ENCODE data around the gene KRT72.
"Not testable (repeated sequence)": the region's sequence is repeated elsewhere in the genome, so short reads cannot be mapped to it uniquely, and the experiment has no call there.

KRT72 gene

DNA sequence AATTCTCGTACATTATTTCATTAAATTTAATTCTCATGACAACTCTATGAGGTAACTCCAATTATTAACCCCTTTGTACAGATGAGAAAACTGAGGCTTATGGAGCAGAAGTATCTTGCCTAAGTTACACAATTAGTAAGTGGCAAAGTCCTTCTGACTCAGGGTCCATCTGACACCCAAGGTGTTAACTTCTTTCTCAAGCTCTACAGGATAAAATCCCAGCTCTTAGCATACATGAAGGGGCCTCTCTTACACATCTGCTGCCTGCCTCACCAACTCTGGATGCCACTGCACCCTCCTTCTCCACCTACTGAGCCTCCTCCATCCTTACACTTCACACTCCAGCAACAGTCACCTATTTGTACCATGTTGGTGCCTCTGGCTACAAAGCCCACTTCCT lies 4.3 kb upstream of the KRT72 start:
- DNase-seq: no peak

DNA sequence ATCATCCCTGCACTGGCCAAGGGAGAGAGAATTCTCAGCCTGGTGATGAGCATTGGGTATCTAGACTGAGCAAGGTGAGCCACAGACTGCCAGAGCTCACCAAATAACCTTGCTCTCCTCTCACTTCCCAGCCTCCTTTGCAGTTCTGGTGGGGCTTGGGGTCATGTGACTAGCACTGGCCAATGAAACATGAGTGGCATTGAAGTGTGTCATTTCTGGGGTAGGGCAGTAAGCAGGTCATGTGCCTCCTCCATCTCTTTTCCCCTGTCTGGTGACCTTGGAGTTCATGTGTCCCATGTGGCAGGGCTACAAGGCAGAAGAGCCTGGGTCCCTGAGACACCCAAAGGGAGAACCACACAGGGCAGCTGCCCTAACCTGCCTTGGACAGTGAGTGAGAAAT lies 3.6 kb upstream of the KRT72 start:
- no peak for DNase-seq

DNA sequence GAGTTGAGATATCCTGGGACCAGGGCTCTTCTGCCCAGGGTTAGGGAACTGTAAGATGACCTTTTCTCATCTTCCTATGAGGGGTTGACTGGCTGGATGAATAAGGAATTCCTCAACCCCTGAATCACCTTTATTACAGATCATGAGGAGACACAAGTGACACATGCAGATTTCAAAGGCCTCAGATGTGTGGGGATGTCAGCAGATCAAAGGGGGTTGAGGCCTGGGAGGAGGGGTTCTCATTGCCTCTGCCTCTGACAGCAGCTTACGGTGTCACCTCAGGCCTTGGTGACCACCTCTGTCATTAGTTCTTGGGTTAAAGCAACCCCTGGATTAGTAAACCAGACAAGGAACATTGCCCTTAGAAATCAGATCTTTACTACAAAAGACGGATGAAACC lies 2.1 kb upstream of the KRT72 start:
- DNase-seq: no peak

DNA sequence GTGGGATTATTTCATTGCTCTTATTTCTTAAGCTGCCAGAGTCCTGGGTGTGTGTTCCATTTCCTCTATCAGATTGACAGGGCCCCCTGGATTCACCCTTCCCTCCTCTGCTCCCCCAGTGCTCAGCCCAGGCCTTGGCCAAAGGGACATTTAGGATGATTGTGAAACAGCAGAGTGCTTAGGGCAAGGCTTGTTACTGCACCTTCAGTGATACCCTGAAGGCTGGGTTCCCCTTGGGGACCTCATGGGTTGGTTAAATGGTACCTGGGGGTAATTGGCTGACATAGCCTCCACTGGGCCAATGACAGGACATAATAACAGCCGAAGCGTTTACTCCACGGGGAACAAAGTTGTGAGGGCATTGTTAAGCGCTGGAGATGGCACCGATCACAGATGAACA lies 1.3 kb upstream of the KRT72 start:
- no peak for DNase-seq

DNA sequence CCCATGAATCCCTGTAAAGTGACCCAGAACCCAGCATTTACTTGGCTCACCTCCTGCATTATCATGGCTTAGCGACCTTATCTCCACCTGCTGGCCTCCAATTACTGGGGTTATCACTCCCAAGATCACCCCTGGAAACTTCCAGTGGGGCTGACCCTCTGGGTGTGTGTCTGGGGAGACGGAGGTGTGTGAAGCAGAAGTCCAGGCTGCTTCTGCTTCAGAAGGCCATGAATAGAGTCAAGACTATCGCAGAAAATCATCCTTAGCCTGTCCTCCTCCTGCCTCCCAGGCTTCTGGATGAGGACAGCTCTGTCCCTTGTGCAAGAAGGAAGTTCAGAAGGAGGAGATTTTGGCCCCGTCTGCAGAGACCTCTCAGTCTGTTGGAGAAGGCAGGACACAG lies 408 bp upstream of the KRT72 start:
- DNase-seq: no peak

DNA sequence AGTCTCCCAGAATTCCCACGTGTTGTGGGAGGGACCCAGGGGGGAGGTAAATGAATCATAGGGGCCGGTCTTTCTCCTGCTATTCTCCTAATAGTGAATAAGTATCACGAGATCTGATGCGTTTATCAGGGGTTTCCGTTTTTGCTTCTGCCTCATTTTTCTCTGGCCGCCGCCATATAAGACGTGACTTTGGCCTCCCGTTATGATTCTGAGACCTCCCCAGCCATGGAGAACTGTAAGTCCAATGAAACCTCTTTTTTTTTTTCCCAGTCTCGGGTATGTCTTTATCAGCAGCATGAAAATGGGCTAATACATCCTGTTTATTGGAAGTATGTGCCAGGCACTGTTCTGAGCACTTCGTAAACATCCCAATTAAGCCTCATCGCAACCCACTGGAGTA lies 788 bp downstream of the KRT72 start:
- no peak for DNase-seq

DNA sequence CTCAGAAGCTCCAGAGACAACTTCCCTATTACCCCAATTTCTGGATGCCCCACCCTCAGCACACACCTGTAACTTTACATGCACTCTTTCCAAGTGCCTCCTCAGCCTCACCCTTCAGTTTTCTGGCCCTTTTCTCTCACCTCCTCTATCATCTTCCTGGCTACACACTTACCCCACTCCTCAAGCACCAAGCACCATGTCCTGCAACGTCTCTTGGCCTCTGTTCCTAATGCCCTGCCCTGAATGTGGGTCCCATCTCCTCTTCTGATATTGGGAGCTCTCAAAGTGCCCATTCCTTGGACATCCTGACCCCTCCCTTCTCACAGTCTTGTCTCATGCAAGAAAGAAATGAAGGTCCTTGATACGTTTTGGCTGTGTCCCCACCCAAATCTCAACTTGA lies 1.2 kb downstream of the KRT72 start:
- DNase-seq: no peak

DNA sequence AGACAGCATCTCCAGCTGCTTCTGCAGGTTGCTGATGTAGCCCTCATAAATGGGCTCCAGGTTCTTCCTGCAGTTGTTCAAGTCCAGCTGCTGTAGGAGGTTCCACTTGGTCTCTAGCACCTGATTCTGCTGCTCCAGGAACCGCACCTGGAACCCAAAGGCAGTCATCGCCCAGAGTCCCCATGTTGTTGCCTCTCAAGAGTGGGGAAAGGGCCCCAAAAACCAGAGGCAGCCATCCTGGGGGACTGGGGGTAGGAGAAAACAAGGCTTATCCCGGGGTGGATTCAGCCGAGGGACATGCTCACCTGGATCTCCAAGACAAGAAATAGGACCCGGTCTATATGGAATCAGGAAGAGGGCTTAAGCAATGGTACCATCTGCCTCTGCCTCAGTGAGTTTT lies 2.3 kb downstream of the KRT72 start:
- DNase-seq: no peak

DNA sequence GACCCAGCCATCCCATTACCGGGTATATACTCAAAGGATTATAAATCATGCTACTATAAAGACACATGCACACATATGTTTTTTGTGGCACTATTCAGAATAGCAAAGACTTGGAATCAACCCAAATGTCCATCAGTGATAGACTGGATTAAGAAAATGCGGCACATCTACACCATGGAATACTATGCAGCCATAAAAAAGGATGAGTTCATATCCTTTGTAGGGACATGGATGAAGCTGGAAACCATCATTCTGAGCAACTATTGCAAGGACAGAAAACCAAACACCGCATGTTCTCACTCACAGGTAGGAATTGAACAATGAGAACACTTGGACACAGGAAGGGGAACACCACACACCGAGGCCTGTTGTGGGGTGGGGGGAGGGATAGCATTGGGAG lies 7.0 kb downstream of the KRT72 start:
- not testable (repeated sequence) for DNase-seq

DNA sequence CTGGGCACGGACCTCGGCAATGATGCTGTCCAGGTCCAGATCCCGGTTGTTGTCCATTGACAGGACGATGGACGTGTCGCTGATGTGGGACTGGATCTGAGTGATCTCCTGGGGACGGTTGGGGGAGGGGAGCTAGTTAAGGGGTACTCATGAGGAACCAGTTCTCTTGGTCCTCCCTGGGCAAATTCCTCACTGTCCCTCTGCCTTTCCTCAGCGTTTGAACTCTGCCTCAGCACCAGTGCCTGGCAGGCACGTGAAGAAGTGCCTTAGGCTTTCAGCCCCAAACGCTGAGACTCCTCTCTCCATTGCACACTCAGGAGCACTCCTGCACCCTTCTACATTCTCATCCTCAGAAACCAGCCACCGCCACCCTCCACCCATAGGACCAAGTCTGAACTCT lies 9.7 kb downstream of the KRT72 start:
- DNase-seq: no peak

DNA sequence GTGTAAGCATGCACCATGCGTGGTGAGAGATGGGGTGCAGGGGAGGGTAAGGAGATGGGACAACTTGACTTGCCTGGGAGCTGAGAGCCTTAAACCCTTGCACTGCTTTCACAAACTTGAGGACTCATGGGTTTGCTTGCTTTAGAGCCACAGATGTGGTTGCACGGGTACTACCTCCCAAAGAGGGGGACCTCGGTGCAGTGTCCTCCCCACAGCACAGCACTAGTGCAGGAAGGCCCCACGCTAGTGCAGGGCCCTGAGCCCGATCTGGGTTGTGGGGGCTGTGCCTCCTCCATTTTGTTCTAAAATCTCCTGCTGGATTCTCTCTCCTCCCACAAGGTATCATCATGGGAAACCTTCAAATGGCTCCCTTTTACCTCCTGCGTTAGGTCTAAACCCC lies 11.2 kb downstream of the KRT72 start:
- DNase-seq: no peak

DNA sequence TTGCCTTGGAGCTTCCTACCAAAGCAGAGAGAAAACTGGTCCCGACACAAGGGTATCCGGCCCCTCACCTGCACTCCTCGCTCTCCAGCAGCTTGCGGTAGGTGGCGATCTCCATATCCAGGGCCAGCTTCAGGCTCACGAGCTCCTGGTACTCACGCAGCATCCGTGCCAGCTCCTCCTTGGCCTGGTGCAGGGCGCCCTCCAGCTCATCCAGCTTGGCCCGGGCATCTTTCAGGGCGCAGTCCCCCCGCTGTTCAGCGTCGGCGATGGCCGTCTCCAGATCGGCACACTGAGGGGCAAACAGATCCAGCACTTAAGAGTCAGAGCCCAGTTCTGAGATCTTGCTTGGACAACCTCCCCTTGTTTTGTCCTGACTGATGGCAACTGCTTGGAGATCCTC lies 13.7 kb downstream of the KRT72 start:
- no peak for DNase-seq

DNA sequence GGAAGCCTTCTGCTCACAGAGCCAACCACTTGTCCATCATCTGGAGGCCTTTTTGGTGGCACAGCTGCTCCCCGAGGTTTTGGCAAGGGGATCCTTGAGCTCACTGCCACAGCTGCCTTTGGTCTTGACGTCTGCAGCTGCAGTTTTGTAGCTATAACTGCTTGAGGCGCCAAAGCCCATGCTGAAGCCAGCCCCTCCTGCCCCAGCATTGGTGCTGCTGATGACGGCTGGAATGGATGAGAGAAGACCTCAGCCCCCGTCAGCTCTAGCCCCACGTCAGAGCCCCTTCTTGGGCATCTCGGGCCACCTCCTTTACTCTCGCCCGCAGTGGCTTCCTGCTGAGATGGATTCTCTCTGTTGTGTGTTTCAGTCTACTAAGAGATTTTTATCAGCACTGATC lies 15.3 kb downstream of the KRT72 start:
- DNase-seq: no peak

DNA sequence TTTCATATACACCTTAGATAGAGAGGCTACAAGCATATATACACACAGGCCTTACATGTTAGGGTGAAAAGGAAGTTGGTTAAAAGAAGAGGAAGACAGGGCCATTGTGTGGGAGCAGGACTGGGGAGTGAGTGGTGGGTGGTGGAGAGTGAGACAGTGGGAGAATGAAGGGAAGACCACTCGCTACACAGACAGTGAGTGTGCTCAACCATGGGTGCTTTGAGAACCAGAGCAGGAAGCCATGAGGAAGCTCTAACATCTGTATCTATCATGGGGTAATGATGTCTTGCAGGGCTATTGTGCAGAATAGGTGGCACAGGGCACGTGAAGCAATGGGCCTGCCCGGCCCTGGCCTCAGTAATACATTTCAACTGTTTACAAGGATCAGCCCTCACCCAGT lies 16.2 kb downstream of the KRT72 start:
- DNase-seq: no peak

DNA sequence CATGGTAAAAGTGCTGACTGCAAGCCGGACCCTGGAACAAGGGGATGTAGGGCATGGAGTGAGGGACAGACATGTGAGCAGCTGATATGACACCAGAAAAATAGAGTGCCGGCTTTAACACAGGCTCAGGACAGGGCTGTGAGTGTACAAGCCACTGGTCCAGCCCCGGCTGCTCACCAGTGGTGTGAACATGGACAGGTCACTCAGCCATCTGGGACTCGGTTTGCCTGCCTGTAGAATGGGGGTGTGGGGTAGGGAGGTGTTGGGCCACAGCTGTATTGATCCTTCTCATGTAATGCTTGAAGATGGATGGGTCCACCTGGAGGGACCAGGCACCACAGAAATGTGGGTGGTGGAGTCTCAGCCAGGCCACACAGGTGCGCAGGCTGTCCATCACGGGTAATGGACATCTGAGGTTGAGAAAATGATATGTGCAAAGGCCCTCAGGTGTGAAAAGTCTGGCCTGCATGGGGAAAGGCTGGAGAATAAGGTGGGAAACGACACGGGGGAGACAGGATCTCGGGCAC lies 17.0 kb downstream of the KRT72 start:
- DNase-seq: no peak

DNA sequence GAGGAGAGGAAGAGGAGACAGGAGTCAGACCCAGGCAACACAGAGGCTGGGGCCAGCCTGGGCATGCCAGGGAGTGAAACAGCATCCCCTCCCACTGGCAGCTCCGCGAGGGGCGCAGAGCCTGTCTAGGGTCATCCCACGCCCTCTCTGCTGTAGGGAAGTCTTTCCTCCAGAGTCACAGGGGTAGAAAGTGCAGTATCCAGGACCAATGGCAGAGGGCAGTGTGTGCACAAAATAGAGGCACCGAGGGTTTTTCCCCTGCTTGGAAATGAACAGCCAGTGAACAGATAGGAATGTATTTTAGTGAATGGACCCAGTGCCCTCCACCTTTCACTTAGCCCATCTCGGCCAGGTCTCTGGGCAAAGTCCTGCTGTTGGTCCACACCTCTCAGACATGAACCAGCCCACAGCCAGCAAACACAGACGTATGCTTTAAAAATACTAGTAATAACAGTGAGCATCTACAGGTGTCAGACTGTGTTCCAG lies 18.2 kb downstream of the KRT72 start:
- peak; percentile 16 for DNase-seq

DNA sequence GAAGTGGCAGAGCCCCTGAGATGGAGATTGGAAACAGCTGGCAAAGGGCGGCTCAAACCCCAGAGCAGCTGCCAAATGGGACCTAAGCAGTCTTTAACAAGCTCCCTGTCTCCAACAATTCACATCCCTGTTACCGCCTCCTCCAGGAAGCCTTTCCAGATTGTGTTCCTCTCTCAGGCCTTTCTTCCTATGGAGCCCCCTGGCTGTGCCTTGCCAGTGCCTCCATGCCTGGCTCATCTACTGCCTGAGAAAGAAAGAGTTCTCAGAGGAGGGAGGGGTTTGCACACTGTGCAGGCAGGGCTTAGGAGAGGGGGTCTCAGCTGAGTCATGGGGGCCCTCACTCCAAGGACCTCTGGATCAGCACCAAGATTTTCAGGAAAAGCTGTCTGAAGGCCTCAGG lies 18.8 kb downstream of the KRT72 start:
- DNase-seq: no peak

DNA sequence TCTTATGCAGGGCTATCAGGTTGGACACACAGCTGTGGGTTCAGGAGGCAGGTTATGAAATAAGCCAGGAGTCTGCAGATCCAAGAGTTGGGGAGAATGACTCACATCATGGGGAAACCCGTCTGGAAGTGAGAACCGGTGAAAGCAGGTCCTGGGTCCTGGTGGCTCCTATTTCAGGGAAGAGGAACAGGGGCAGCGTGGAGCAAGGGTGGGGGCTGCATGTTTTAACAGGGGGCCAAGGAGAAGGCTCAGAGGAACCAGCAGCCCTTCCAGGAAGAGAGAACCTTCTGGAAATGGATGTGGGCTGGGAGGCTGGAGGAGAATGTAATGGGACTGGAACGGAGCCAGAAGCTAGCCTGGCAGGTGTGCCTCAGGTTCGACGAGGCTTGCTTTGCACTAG lies 19.8 kb downstream of the KRT72 start:
- no peak for DNase-seq

DNA sequence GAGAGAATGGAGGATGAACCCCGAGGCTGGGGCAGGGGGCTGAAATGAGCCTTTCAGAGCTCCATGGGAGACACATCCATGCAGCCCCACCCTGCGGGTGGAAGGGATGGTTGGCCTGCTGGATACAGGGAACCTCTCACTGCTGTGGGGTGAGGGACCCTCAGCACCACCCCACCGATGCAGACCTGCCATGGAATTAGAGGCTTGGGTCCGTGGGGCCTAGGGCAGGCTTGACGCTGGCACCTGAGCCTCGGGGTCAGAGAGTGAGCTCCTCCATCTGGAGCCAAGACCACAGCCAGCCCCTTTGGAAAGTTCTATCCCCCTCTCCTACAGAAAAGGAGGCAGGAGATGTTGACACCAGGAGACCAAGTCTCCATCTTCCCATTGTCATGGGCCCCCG lies 20.2 kb downstream of the KRT72 start:
- no peak for DNase-seq

DNA sequence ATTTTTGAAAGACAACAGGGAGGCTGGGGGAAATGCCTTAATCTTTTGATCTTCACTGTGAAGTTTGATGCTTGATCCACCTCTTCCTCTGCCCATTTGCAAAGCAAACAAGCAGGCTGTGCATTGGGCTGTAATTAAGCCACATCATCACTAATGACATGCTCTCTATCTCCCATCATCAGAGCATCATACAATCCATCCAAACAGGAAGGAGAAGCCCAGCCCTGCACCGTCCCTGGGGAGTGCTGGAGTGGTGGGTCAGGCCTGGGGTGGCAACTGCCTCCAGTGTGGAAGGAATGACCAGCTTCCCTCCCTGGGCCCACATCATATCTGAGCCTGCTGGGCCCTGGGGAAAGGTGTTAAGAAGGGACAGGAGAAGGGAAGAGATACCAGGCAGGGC lies 20.8 kb downstream of the KRT72 start:
- no peak for DNase-seq

DNA sequence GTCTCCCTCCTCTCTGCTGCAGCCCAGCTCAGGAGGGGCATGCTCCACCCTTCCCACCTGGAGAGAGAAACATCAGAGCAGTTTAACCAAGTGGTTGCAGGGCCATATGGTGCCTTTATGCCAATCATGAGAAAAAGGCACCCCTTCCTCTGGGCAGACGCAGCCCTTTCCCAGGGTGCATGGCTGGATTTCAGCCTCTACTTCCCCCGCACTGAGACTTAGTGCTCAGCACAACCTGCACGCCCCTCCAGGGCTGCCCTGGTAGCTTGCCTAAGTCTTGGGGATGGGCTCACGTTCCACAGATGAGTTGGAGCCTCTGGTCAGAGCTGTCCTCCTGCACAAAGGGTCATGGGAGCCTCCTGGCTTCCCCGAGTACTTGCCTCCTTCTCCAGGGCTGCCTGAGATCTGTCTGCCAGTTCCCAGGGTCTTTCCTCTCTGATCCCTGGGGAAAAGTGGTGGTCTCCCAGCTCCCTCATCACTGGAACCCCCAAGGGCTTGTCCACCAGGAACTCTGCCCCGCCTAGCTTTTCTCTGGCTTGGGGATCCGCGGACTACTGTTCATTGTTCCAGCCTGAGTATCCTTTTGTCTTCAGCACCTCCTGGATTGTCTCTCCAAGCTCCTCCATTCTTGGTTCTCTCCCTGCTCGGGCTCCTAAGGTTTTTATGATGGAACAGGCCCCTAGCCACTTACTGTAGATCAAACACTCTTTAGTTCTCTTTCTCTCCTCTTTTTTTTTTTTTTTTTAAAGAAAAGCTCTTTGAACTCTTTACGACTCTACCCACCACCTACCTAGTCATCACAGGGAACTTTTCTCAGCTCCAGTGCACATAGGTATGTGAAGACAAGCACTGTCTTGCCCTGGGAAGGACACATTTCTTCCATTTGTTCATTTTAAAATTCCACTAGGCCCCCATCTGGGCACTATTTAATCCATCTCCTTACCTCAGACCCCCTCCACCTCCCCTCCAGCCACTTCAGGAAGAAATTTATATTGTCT lies 21.5 kb downstream of the KRT72 start:
- no peak for DNase-seq

DNA sequence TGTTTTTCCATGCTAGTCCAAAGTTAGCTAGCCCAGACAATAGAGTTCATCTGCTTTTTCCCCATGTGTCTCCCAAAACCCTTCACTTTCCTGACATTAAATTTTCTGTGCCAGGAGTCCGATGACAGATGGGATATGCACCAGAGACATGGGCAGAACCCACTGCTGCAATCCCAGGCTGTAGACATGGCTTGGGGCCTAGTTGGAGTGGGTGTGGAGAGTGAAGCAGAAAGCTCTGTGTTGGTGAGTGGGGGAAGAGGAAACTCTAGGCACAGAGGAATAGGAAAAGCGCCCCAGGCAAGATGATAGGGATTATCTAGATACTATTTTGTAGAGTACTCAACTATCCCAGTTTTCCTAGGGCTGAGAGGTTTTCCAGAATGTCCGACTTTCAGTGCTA lies 22.8 kb downstream of the KRT72 start:
- no peak for DNase-seq

DNA sequence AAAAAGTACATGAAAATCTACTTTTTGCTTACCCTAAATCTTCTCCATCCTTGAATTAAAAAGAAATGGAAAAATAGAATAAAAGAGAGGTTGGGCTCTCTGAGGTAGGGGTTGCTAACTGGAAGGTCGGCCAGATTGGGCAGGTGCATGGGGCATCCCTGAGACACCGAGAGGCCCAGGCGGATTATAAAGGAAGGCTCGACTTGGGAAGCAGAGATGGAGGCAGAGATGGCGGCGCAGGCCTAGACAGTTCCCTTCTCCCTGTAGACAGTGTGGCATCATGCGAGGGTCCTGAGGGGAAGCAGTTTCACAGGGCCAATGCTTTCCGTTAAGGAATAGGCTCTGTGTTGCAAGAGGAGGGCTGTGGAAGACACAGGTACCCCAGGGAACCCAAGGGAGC lies 23.9 kb downstream of the KRT72 start:
- no peak for DNase-seq

DNA sequence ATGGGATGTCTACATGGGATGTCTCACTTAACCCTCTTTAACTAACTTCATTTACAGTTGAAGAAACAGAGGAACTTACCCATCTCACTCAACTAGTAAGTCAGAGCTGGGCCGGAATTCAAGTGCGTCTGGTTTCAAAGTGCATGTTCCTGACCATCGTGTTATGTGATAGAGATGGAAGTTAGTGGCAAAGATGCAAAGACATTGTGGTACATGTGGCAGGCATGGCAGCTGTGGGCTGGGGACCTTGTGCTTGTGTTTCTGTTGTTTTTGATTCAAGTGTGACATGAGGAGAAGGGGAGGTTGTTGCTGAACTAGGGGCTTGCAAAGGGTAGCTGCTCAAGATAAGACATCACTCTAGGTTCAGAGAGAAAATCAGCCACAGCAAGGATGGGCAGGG lies 25.3 kb downstream of the KRT72 start:
- DNase-seq: no peak

DNA sequence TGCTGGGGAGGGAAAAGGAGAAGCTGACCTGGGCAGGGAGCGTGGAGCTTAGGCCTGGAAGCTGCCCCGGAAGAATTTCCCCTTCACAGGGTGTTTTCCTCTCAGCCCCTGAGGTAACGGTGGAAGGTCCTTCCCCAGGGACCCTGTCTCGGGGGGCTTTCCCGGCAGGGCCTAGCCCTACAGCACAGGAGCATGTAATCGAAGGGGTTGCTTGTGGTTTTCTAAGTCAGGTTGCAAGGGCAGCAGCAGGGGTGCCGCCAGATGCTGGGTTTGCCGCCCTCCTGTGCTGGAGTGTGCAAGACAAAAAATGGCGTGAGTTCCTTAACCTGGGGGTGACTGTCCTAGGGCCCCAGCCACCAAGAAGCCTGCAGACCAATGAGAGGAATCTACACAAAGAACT lies 26.0 kb downstream of the KRT72 start:
- DNase-seq: no peak

Data from NCI-H2227 treated with DMSO at 0.1 percent for 48 hours (cell line).